Activated CD8-positive, alpha-beta T cell treated with anti-CD3 and anti-CD28 coated beads, Interleukin-2, amount 10 ng/mL, durations not matched to agents 7 days and 5 days (primary cell): ENCODE measurements around the gene CDK3. TPM values are rescaled to one million over a fixed set of nuclear protein-coding genes. Genes with fewer than 3 reads are reported as not detected.

ENCODE experiments used
- ATAC-seq: fragments of 150-1000 bp; cut with Tn5 transposase; one replicate; pipeline ENCODE4 v1.10.0; 2021; ENCODE audit warnings: moderate library complexity
- CTCF ChIA-PET: fragments of 350-600 bp; sonication (Branson Sonifier 250); formaldehyde crosslinking; loops from one replicate; lab custom pipeline; 2021; ENCODE audit warnings: antibody characterized with exemption; lab: Charles Lee
- POLR2A ChIA-PET: fragments of 350-600 bp; sonication (Branson Sonifier 250); formaldehyde crosslinking; loops from one replicate; lab custom pipeline; 2021; ENCODE audit warnings: antibody characterized with exemption; lab: Charles Lee
- DNase-seq: peaks from one replicate; pipeline ENCODE4 v3.0.0-alpha.2; 2020
- H3K27ac Mint-ChIP-seq: one replicate; pipeline ENCODE4 v1.8.0; 2021; ENCODE audit warnings: mild to moderate bottlenecking, mixed read lengths
- H3K27me3 Mint-ChIP-seq: one replicate; pipeline ENCODE4 v1.8.0; 2021; ENCODE audit warnings: low read depth, mixed read lengths
- H3K36me3 Mint-ChIP-seq: one replicate; pipeline ENCODE4 v1.8.0; 2021; ENCODE audit warnings: low read depth, mixed read lengths
- H3K4me1 Mint-ChIP-seq: one replicate; pipeline ENCODE4 v1.8.0; 2021; ENCODE audit warnings: low read depth, mixed read lengths
- H3K4me3 Mint-ChIP-seq: one replicate; pipeline ENCODE4 v1.8.0; 2021; ENCODE audit warnings: mild to moderate bottlenecking, mixed read lengths
- H3K9me3 Mint-ChIP-seq: one replicate; pipeline ENCODE4 v1.8.0; 2022; ENCODE audit warnings: mixed read lengths; ENCODE audit not compliant: insufficient read depth
- total RNA-seq, 2 experiments: library from RNA; stranded (reverse); gene quantifications; one replicate each; pipeline ENCODE4 v1.2.3, GENCODE V29; 2021

The CDK3 gene
- total RNA-seq, 2 experiments from 2014 or later: 6.4 to 7.3 TPM

GRCh38 chr17:75994802-75995370 lies 5.8 kb upstream of the CDK3 start:
- H3K9me3 Mint-ChIP-seq: no peaks in the 10 kb centered on the region
- ATAC-seq: no peak

GRCh38 chr17:75995385-75995925 lies 5.2 kb upstream of the CDK3 start:
- DNase-seq (no peak), ATAC-seq (no peak)
- Mint-ChIP-seq H3K36me3 (peaks cover 8% of the 10 kb centered on the region), H3K4me1 (peaks cover 19% of the 10 kb centered on the region), H3K4me3 (no peak overlapping the region), H3K27me3 (no peaks in the 10 kb centered on the region), H3K9me3 (no peaks in the 10 kb centered on the region), H3K27ac (no peak overlapping the region)
- ChIA-PET CTCF (interaction anchor here (2.6 to 11.4 kb wide), 2 partner anchors 10 to 17 kb away, joined by 17 to 122 read pairs; no protein-coding TSS in a partner anchor), POLR2A (interaction anchor here (0.7 to 0.8 kb wide), 2 partner anchors 10 to 14 kb away, joined by 3 read pairs; no protein-coding TSS in a partner anchor)

More at GRCh38 chr17:75994802-75995370, 5.8 kb upstream of the CDK3 start:
- no peak for DNase-seq
- Mint-ChIP-seq H3K4me1 (peaks cover 19% of the 10 kb centered on the region), H3K27me3 (no peaks in the 10 kb centered on the region), H3K36me3 (peaks cover 8% of the 10 kb centered on the region), H3K4me3 (no peak overlapping the region), H3K27ac (no peak overlapping the region)
- POLR2A ChIA-PET: interaction anchor here (0.8 kb wide), 1 partner anchor 9 kb away, joined by 3 read pairs; no protein-coding TSS in a partner anchor
- CTCF ChIA-PET: interaction anchor here (2.6 to 11.4 kb wide), 2 partner anchors 10 to 18 kb away, joined by 17 to 122 read pairs; no protein-coding TSS in a partner anchor

DNA sequence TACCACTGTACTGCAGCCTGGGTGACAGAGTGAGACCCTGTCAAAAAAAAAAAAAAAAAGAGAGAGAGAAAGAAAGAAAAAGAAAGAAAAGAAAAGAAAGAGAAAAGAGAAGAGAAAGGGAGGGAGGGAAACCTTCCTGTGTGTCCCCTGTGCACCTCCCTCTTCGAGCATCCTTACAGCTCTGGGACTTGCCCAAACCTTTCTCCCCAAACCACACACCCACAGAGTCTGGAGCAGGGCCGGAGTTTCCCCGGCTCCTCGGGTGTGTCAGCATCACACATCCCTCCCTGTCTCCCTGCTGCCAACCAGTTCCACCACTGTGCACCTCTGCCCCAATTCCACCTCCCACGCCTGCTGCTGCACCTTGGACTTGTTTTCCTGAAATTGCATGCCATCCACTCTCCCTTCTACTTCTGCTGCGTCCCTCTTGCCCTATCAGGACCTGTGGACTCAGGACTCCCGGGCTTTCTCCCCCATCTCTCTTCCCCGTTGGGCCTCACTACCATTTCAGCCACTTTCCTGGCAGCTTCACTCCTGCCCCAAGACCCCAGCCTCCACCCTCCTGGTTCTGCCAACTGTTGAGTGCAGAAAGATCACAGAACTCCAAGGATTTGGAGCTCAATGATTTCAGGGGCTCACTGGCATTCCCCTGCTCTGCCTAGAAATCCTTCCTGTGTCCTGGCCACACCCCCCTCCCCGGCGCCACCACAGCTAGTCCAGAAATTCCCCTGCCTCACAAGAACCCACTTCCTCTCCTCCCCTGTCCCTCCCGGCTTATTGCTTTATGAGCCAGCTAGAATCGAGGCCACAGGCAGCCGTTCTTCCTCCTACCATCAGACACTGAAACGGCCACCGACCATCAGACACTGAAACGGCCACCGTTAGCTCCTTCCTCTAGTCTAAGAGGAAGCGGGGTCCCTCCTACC lies 3.7 kb upstream of the CDK3 start:
- no peaks in the 10 kb centered on the region for H3K9me3 Mint-ChIP-seq
- peaks cover 4% of the 10 kb centered on the region for H3K36me3 Mint-ChIP-seq
- peak overlapping the region; percentile 86 for H3K27ac Mint-ChIP-seq
- H3K4me1 Mint-ChIP-seq: peaks cover 19% of the 10 kb centered on the region
- DNase-seq: peak; percentile 49
- H3K4me3 Mint-ChIP-seq: peak overlapping the region; percentile 23
- no peaks in the 10 kb centered on the region for H3K27me3 Mint-ChIP-seq
- CTCF ChIA-PET: interaction anchor here (0.6 to 11.4 kb wide), 7 partner anchors 8 to 306 kb away, joined by 3 to 122 read pairs (median 3); no protein-coding TSS in a partner anchor
- POLR2A ChIA-PET: interaction anchor here (0.8 to 1.5 kb wide), 3 partner anchors 212 to 275 kb away, joined by 3 to 4 read pairs (median 3); partner anchors contain the start of gene UNK
- peak; percentile 46 for ATAC-seq

GRCh38 chr17:75998327-75998795 lies 2.3 kb upstream of the CDK3 start:
- no peak overlapping the region for H3K4me3 Mint-ChIP-seq
- CTCF ChIA-PET: interaction anchor here (1.2 to 11.4 kb wide), 4 partner anchors 10 to 143 kb away, joined by 5 to 122 read pairs (median 8); partner anchors contain the start of gene WBP2
- DNase-seq (no peak), ATAC-seq (no peak)
- H3K36me3 Mint-ChIP-seq: peaks cover 1% of the 10 kb centered on the region
- no peaks in the 10 kb centered on the region for H3K27me3 Mint-ChIP-seq
- H3K4me1 Mint-ChIP-seq: peaks cover 19% of the 10 kb centered on the region
- no peak overlapping the region for H3K27ac Mint-ChIP-seq
- POLR2A ChIA-PET: no interaction called here
- H3K9me3 Mint-ChIP-seq: no peaks in the 10 kb centered on the region

DNA sequence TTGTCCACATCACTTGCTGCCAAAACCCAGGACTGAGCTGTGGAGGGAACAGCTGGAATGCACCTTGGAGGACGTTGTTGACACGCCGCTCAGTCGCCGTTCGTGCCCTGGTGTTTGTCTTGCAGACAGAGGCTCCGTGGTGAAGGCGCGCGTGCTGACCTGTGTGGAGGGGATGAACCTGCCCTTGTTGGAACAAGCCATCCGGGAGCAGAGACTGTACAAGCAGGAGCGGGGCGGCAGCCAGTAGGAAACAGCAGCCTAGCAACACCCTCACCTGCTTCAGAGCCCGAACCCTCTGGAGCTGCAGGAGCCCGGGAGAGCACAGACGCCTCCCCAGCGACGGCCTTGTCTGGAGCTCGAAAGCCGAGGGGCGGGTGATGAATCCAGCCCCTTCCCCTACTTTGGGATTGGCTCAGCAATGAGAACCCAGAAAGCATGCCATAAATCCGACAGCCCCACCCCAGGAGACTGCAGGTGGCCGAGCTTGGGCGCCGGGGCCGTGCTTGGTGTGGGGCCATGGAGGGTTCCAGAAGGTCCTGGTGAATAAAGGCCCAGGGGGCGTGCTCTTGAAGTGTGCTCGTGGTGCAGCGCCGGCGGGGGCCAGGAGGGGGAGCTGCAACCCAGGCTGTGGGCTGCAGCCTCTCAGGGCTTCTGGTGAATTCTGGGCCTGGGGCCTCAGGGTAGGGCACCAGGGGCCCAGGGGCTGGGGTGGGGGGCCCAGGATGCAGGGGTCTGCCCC lies 470 bp upstream of the CDK3 start:
- no peaks in the 10 kb centered on the region for H3K27me3 Mint-ChIP-seq
- ChIA-PET CTCF (interaction anchor here (0.6 to 11.4 kb wide), 26 partner anchors 9 to 398 kb away, joined by 3 to 122 read pairs (median 4); partner anchors contain the start of genes EXOC7, FBF1, MRPL38 and WBP2), POLR2A (interaction anchor here (0.6 kb wide), 3 partner anchors 104 to 274 kb away, joined by 3 read pairs; no protein-coding TSS in a partner anchor)
- H3K9me3 Mint-ChIP-seq: no peaks in the 10 kb centered on the region
- peaks cover under 1% of the 10 kb centered on the region for H3K36me3 Mint-ChIP-seq
- no peak overlapping the region for H3K4me3 Mint-ChIP-seq
- H3K4me1 Mint-ChIP-seq: peaks cover 20% of the 10 kb centered on the region
- peak; percentile 75 for DNase-seq
- ATAC-seq: peak; percentile 77
- H3K27ac Mint-ChIP-seq: no peak overlapping the region

DNA sequence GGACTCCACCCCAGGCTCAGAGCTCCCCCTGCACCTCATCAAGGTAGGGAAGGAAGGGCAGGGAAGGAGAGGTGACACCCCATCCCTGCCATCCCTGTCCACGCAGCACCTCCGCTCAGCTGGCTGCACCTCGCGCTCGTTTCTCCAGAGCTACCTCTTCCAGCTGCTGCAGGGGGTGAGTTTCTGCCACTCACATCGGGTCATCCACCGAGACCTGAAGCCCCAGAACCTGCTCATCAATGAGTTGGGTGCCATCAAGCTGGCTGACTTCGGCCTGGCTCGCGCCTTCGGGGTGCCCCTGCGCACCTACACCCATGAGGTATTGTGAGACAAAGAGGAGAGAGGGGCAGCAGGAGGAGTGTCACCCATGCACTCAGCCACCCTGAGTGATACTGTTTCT lies 1.4 kb downstream of the CDK3 start:
- DNase-seq (no peak), ATAC-seq (no peak)
- Mint-ChIP-seq H3K4me3 (no peak overlapping the region), H3K9me3 (no peaks in the 10 kb centered on the region), H3K27ac (peak overlapping the region; percentile 48), H3K4me1 (peaks cover 15% of the 10 kb centered on the region), H3K36me3 (peaks cover 3% of the 10 kb centered on the region), H3K27me3 (no peaks in the 10 kb centered on the region)
- CTCF ChIA-PET: interaction anchor here (0.8 to 11.4 kb wide), 10 partner anchors 10 to 396 kb away, joined by 3 to 122 read pairs (median 4); partner anchors contain the start of gene MRPL38
- POLR2A ChIA-PET: no interaction called here

DNA sequence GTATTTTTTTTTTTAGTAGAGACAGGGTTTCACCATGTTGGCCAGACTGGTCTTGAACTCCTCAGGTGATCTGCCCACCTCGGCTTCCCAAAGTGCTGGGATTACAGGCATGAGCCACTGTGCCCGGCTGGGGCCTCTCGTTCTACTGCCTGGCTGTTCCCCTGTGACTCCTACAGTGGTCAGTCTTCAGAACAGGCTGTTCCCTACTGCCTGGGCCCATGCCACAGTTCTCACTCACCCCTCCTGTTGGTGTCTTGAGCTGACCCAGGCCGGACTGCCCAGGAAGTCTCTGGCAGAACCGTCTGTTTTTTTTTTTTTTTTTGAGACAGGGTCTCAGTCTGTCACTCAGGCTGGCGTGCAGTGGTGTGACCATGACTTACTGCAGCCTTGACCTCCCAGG lies 3.3 kb downstream of the CDK3 start:
- ChIA-PET POLR2A (no interaction called here), CTCF (interaction anchor here (1.3 to 11.4 kb wide), 7 partner anchors 8 to 250 kb away, joined by 4 to 122 read pairs (median 8); partner anchors contain the start of gene MRPL38)
- Mint-ChIP-seq H3K9me3 (no peaks in the 10 kb centered on the region), H3K4me1 (peaks cover 8% of the 10 kb centered on the region), H3K4me3 (no peak overlapping the region), H3K27ac (no peak overlapping the region), H3K36me3 (peaks cover 3% of the 10 kb centered on the region), H3K27me3 (no peaks in the 10 kb centered on the region)
- ATAC-seq (no peak), DNase-seq (no peak)

GRCh38 chr17:76004750-76005262 lies 4.2 kb downstream of the CDK3 start:
- H3K4me3 Mint-ChIP-seq: no peak overlapping the region
- POLR2A ChIA-PET: no interaction called here
- H3K4me1 Mint-ChIP-seq: peaks cover 8% of the 10 kb centered on the region
- DNase-seq (no peak), ATAC-seq (no peak)
- H3K9me3 Mint-ChIP-seq: no peaks in the 10 kb centered on the region
- no peak overlapping the region for H3K27ac Mint-ChIP-seq
- CTCF ChIA-PET: interaction anchor here (0.8 to 11.4 kb wide), 24 partner anchors 8 to 251 kb away, joined by 3 to 122 read pairs (median 4); partner anchors contain the start of genes ACOX1, FBF1, MRPL38 and TEN1
- no peaks in the 10 kb centered on the region for H3K27me3 Mint-ChIP-seq
- peaks cover 3% of the 10 kb centered on the region for H3K36me3 Mint-ChIP-seq

GRCh38 chr17:76005263-76006149 lies 4.9 kb downstream of the CDK3 start:
- CTCF ChIA-PET: interaction anchor here (0.8 to 11.4 kb wide), 28 partner anchors 7 to 252 kb away, joined by 3 to 122 read pairs (median 4); partner anchors contain the start of genes ACOX1, FBF1, MRPL38 and TEN1
- H3K4me3 Mint-ChIP-seq: no peak overlapping the region
- POLR2A ChIA-PET: no interaction called here
- no peaks in the 10 kb centered on the region for H3K9me3 Mint-ChIP-seq
- peak; percentile 89 for DNase-seq
- H3K27ac Mint-ChIP-seq: peak overlapping the region; percentile 45
- peaks cover 3% of the 10 kb centered on the region for H3K36me3 Mint-ChIP-seq
- H3K4me1 Mint-ChIP-seq: peaks cover 8% of the 10 kb centered on the region
- H3K27me3 Mint-ChIP-seq: no peaks in the 10 kb centered on the region
- peak; percentile 68 for ATAC-seq
